Epidermal melanocyte (primary cell): ENCODE data around the gene ANKRD11.
A peak's percentile ranks its signal among the peaks of the same experiment; 100 is the strongest.
"Not testable (repeated sequence)": the region's sequence is repeated elsewhere in the genome, so short reads cannot be mapped to it uniquely, and the experiment has no call there.

ENCODE experiments used
- DNase-seq: peaks from one replicate; pipeline ENCODE4 v3.0.0; 2011; ENCODE audit warnings: low spot score; ENCODE audit not compliant: insufficient read length

The ANKRD11 gene

GRCh38 chr16:89482150-89482816, 8.1 kb downstream of the ANKRD11 start:
- peak; percentile 3 for DNase-seq

DNA sequence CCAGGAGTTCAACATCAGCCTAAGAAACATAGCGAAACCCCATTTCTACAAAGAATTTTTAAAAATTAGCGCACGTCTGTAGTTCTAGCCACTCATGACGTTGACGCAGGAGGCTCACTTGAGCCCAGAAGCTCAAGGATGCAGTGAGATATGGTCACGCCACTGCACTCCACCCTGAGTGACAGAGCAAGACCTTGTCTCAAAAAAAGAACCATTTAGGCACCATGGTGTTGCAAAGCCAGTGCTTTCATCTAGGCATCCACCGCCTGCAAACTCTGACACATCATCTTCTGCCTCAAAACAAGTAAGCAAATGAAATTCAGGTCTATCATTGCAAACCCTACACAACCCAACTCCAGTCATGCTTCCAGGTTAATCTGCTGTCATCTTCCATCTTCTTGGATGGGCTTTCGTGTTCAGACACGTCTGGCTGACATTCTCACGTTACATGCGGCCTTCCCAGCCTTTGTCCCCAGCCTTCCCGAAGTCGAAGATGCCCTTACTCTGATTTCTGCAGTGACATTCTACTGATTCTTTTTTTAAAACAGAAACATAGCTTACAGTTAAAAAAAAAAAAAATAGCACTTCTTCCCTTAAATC, 8.9 kb downstream of the ANKRD11 start:
- peak; percentile 9 for DNase-seq

DNA sequence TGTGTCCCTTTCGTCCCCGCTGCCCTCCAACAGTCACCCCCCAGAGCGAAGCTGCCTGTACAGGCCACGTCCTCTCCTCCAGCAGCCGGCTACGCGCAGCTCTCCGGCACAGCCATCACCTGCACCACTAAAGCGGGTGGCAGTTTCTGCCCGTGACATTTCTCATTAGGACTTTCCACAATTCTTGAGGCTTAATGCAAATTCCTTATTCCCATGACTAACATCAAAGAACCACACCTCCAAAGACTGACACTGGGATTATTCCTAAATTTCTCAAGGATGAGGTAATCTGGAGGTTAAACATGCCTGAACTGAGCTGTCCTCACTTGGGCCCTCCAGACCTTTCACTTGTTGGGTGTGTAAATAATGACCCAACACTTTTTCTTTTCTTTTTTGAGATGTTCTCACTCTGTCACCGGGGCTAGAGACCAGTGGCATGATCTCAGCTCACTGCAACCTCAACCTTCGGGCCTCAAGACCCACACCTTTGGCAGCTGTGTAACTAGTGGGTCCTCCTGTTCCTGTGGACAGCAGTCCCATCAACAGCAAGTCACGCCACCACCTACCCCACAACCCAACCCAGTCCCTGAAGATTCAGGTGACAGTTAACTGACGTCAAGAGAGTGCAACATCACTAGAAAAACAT, 11.7 kb downstream of the ANKRD11 start:
- peak; percentile 15 for DNase-seq

- peak; percentile 13 for DNase-seq
Measured at GRCh38 chr16:89476811-89477261, 13.5 kb downstream of the ANKRD11 start.

DNA sequence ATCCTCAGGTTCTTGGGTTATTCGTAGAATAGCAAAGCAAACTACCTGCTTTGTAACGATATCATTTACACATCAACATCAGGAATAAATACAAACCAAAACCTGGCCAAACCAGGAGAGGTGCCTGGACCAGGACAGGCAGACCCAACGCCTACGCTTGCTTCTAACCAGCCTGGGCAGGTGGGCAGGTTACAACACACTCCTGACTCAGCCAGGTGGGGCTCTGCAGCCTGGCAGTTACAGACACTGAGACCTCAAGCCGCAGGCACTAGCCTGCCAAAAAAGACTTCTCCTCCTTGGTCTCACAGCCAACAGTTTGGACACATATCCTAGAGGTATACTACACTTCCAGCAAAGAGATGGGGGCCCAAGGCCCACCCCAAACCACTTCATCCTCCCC, 14.0 kb downstream of the ANKRD11 start:
- no peak for DNase-seq

DNA sequence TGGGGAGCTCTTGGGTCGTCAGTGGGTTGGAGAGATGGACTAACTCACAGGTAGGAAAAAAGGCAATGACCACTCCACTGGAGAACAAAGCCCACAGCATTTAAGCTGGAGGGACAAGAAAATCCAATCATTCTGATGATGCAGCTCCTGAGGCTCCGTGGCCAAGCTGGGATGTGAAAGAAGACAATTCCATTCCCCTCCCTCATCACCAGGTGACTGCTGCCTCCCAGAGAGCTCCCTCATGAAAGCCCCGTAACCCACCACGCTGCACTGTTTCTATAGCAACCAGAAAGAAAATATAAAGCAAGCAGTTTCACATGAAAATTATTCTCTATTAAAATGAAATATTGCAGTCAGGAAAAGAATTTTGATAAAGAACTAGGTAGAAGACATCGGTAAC, 15.2 kb downstream of the ANKRD11 start:
- peak; percentile 18 for DNase-seq

DNA sequence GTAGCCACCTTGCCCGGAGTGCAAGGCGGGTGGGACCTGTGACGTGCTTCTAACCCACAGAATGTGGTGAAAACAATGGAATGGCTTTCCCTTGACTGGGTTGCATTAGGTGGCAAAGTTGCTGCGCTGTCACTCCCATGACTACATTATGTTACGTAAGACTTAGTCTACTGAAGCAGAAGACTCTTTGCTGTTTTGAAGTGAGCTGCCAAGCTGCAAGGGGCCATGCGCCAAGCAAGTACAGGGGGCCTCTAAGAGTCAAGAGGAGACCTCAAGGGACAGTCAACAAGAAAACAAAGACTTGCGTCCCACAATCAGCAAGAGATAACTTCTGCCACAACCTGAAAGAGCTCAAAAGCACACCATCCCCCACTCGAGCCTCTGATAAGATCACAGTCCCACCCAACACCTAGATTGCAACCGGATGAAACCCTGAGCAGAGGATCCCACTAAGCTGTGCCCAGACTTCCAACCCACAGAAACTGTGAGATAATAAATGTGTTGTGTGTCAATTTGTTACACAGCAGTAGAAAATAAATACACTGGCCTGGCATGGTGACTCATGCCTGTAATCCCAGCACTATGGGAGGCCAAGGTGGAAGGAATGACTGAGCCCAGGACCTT, 16.5 kb downstream of the ANKRD11 start:
- peak; percentile 13 for DNase-seq

DNA sequence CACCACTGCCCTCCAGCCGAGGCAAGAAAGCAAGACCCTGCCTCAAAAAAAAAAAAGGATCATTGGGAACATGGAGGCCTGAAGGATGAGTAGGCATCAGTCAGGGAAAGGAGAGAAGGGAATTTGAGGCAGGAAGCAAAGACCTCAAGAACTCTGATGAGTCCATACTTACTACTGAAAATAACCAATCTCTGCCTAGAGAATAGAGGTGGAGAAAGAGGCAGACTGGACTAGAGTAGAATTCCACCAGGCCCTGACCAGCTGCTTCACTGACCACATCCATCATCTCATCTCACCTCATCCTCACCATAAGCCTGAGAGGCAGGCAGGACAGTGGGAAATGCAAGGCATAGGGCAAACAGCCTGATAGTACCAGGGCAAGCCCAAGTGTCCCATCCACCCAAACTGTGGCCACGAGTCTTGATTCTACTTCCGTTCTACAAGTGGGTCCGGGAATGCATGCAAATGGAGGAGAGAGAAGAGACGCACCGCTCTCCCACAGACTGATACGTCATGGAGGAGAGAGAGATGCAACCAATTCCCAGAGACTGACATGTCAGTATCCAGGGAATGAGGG, 17.1 kb downstream of the ANKRD11 start:
- peak; percentile 13 for DNase-seq

DNA sequence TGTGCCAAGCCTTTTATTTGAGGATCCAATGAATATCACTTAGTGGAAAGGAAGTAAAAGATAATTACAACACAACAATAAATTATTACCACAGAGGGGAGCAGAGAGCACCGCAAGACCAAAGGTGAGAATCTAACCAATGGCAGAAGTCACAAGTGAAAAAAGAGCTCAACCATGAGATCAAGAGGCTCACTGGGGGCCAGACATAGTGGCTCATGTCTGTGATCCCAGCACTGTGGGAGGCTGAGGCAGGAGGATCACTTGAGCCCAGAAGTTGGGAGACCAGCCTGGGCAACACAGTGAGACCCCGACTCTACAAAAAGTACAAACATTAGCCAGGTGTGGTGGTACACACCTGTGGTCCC, 17.7 kb downstream of the ANKRD11 start:
- DNase-seq = no peak

GRCh38 chr16:89467382-89467781, 23.0 kb downstream of the ANKRD11 start:
- DNase-seq = no peak

DNA sequence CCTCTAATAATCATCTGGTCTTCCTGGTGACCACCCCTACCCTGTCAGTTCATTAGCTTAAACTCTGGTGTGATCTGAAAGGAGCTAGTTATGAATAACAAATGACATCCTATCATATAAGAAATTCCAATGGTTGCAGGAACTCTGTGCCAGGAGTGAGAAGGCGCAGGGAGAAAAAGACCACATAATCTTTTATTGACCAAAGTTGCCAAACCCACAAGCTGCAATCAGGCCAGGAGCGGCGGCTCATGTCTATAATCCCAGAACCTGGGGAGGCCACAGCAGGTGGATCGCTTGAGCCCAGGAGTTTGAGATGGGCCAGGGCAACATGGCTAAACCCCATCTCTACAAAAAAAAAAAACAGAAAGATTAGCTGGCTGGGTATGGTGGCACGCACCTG, 23.4 kb downstream of the ANKRD11 start:
- DNase-seq = peak; percentile 10

- not testable (repeated sequence) for DNase-seq
Measured at GRCh38 chr16:89463312-89463711, 27.0 kb downstream of the ANKRD11 start.

DNA sequence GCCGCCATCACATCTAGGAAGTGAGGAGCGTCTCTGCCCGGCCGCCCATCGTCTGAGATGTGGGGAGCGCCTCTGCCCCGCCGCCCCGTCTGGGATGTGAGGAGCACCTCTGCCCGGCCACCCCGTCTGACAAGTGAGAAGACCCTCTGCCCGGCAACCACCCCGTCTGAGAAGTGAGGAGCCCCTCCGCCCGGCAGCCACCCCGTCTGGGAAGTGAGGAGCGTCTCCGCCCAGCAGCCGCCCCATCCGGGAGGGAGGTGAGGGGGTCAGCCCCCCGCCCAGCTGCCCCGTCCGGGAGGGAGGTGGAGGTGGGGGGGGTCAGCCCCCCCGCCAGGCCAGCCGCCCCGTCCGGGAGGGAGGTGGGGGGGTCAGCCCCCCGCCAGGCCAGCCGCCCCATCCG, 27.7 kb downstream of the ANKRD11 start:
- DNase-seq = not testable (repeated sequence)

- DNase-seq = not testable (repeated sequence)
Measured at GRCh38 chr16:89461890-89462289, 28.5 kb downstream of the ANKRD11 start.

GRCh38 chr16:89460556-89460955, 29.8 kb downstream of the ANKRD11 start:
- DNase-seq = no peak

- DNase-seq = no peak
Measured at GRCh38 chr16:89458967-89459366, 31.4 kb downstream of the ANKRD11 start.

- DNase-seq = peak; percentile 51
Measured at GRCh38 chr16:89458551-89458950, 31.8 kb downstream of the ANKRD11 start.

GRCh38 chr16:89456419-89456959, 33.9 kb downstream of the ANKRD11 start:
- DNase-seq = no peak

GRCh38 chr16:89455692-89456091, 34.7 kb downstream of the ANKRD11 start:
- no peak for DNase-seq

DNA sequence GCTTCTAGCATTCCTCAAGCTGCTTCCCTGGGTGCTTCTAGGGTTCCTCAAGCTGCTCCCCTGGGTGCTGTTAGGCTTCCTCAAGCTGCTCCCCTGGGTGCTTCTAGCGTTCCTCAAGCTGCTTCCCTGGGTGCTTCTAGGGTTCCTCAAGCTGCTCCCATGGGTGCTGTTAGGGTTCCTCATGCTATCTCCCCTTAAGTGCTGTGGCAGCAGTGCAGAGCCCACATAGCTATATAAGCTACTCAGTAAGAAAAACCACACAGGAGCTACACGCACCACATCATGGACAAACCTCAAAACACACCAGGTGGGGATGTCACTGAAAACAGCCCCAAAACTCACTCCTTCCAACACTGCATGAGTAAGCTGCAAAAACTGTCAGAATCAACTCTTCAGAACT, 35.2 kb downstream of the ANKRD11 start:
- DNase-seq = no peak

- not testable (repeated sequence) for DNase-seq
Measured at GRCh38 chr16:89454378-89455125, 35.8 kb downstream of the ANKRD11 start.
